ENCODE results near the gene RASAL2.
"Not testable (repeated sequence)": the region's sequence is repeated elsewhere in the genome, so short reads cannot be mapped to it uniquely, and the experiment has no call there.

The RASAL2 gene

DNA sequence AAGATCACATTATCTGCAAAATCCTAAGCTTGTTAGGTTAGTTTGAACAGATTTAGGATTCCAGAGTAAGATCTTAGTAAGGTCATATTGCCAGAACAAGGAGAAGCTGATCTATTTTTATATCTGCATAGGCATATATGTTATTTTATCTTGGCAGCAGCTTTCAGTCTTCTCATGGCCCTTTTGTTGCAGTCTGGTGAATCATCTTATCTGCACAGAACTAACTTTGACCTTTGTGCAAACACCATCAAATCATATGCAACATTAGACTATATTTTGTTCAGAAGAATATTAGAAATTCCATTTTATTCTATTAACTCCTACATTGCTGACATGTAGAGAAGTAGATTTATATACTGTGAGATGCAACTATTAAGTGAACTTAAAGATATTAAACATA, 295.5 kb downstream of the RASAL2 start:
- DNase-seq (ENCODE audit: low read depth in 2 of 2) = no peak

DNA sequence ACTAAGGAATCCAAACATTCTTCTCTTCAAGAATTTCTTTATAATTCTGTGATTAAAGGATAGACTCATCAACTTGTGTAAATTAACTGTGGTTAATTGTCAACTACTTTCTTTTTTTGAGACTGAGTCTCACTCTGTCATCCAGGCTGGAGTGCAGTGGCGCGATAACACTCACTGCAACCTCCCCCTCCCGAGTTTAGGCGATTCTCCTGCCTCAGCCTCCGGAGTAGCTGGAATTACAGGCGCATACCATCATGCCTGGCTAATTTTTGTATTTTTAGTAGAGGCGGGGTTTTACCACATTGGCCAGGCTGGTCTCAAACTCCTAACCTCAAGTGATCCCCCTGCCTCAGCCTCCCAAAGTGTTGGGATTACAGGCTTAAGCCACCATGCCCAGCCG, 296.4 kb downstream of the RASAL2 start:
- DNase-seq (ENCODE audit: low read depth in 2 of 2) = not testable (repeated sequence)

DNA sequence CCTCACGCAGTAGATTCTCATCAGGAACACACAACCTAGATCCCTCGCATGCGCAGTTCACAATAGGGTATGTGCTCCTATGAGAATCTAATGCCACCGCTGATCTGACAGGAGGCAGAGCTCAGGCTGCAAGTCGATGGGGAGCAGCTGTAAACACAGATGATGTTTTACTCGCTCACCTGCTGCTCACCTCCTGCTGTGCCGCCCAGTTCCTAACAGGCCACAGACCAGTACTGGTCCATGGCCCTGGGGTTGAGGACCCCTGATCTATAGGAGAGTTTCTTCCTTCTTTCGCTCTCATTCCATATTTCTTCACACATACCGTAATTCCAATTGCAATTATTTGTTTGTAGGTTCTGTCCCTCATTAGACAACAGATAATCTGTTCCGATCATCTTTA, 299.5 kb downstream of the RASAL2 start:
- no peak for DNase-seq (ENCODE audit: low read depth in 2 of 2)

DNA sequence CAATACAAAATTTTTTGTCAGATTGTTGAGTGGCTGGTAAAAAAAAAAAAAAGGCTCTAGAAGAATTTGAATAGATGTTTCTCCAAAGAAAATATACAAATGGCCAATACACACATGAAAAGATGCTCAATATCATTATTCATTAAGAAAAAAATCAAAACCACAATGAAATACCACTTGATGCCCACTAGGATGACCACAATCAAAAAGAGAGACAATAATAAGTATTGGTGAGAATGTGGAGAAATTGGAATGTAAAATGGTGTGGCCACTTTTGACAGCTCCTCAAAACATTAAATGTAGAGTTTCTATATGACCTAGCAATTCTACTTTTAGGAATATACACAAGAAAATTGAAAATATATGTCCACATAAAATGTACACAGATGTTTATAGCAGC, 302.9 kb downstream of the RASAL2 start:
- no peak for DNase-seq (ENCODE audit: low read depth in 2 of 2)

DNA sequence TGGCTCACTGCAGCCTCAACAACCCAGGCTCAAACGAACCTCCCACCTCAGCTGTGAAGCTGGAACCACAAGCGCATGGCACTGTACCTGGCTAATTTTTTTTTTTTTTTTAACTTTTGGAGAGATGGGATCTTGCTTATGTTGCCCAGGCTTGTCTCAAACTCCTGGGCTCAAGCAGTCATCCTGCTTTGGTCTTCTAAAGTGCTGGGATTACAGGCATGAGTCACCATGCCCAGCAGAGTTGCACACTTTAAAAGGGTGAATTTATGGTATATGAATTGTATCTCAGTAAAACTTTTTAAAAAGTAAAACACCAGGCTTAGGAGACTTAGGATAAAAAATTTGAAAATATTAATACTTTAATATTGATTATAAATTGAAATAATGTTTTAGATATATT, 303.8 kb downstream of the RASAL2 start:
- no peak for DNase-seq (ENCODE audit: low read depth in 2 of 2)

DNA sequence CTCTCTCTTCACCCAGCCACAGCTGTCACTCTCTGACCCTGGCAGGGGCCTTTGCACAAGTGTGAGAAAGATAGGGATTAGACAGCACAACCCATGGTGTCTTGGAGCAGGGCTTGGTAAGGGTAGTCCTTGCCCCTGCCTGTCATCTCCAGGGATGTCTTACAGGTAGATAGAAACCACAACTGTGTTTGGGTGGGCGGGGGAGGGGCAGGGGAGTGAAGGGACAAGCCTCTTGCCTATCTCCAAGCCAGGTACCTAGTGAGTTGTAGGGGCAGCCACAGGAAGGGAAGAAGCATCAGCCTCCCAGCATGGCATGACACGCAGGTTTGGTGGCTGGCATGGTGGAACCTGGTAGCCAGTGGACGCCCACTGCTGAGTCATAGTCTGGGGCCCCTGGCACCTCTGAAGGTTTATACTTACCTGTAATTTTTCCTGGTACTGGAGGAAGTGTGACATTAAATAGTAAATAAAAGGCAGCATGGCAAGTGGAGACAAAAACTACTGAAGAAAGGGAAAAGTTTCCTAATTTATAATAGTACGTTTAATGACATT, 305.3 kb downstream of the RASAL2 start:
- no peak for DNase-seq (ENCODE audit: low read depth in 2 of 2)

DNA sequence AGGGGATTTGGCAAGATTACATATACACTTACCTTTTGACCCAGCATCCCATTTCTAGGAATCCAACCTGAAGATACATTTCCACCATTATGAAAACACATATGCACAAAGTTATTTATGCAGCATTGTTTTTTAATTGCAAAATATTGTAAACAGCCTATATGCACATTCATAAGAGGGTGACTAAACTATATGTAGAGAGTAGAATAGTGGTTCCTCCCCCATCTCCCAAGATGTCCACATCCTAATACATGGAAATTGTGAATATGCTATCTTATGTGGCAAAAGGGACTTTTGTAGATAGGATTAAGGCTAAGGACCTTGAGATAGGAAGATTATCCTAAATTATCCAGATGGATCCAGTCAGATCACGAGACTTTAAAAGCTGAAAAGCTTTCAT, 311.2 kb downstream of the RASAL2 start:
- no peak for DNase-seq (ENCODE audit: low read depth in 2 of 2)

DNA sequence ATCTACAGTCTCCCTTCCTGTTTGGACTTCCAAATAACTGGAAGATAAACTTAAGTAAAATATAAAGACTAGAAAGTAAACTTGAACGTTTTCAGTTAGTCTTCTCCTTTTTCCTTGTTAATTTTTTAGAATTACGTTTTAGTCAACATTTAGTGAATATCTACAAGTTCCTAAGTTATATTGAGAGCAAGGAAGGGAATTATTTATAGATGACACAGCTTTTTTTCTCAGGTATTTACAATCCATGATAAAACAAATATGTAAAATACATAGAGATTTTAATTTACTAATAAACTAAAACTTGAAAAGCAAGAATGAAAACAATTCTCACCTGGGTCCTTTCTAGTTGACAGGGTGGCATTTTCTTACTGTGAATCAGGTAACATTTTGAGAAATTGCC, 313.3 kb downstream of the RASAL2 start:
- no peak for DNase-seq (ENCODE audit: low read depth in 2 of 2)

DNA sequence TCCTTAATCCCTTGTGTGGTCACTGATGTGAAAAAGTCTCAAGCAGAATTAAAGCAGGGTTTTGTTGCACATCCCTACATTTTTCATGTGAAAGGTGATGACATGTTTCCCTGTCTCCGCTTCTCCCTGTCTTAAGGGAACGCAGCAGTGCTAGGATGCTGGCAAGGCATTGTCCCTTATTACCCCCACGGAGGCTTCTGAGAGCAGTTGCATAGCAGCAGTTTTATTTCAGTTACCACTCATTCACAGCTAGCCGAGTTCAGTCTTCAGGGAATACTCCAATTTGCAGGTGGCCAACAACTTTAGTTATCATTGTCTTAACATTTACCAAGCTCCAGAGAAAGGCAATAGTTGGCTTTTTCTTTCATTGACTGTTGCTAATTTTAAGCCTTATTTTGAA, 313.8 kb downstream of the RASAL2 start:
- no peak for DNase-seq (ENCODE audit: low read depth in 2 of 2)

DNA sequence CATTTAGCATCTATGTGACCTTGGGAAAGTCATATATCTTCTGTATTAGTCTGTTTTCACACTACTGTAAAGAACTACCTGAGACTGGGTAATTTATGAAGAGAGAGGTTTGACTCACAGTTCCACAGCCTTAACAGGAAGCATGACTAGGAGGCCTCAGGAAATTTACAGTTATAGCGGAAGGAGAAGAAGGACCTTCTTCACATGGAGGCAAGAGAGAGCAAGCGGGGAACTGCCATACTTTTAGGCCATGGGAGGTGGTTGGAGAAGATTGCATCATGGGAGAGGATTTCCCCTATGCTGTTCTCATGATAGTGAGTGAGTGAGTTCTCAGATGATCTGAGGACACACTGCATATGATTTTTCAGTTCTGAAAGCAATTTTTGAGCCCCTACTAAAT, 315.0 kb downstream of the RASAL2 start:
- DNase-seq (ENCODE audit: low read depth in 2 of 2) = no peak

DNA sequence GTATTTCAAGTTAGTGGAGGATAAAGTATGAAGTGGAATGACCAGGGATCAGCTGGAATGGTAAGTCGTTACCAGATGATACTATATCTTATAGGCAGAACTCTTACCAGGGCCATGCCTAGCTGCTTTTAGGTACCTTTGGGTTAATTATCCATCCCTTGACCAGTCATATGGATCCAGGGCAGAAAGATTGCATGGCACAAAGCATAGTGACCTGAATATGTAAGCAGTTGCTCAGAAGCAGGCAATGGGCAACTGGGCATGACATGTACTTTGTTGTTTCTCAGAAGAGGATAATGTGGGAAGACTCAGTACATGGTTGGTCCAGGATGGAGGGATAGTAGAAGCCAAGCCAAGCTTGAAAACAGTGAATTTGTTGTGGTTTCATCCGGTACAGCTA, 315.6 kb downstream of the RASAL2 start:
- DNase-seq (ENCODE audit: low read depth in 2 of 2) = no peak

DNA sequence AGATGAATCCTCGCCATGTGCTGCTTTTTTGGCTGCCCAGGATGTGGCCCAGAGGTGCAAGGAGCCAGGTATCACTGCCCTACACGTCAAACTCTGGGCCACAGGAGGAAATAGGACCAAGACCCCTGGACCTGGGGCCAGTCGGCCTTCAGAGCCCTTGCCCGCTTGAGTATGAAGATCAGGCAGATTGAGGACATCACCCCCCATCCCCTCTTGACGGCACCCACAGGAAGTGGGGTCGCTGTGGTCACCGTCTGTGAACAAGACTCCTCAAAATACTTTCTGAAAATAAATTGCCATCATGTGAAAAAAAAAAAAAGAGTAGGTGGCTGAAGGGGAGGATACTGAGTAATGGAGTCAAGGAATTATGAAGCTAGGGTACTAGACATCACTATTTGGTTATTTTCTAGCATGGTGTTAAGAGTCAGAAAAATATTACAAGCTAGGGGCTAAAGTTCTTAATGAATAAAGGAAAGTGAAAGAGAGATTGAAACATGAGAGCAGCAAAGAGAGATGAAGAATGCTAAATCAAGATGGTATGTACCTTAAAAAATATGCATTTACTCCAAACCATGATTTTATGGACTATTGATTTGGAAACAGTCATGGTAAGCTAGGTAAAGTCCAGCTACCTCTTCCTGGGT, 318.0 kb downstream of the RASAL2 start:
- DNase-seq (ENCODE audit: low read depth in 2 of 2) = no peak

DNA sequence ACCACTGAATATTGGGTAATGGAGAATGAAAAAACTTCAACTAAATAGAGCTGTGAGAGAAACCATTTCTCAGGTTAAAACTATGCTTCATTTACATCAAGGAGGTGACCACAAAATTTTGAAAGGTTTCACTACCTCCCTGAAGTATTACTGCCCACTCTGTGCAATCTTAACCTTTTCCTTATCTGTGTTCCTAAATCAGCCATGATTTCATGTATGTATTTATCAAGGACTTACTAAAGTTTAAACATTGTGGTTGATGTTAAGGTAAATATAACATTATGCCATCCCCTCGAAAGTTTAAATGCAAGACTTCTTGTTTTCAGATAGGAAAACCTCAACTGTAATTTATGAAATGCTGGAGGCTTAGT, 318.5 kb downstream of the RASAL2 start:
- no peak for DNase-seq (ENCODE audit: low read depth in 2 of 2)

DNA sequence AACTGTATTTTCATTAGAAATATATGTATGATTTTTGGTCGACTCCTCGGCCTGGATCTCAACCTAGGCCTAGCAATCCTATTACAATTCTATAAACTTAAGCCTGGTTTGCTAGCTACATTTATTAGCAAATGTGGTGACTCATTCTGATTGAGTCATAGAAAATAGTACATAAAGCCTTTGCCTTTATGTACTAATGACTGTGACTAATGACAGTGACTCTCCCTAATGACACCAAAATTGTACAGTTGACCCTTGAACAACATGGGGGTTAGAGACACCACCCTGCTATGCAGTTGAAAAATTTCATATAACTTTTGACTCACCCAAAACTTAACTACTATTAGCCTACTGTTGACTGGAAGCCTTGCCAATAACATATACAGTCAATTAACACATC, 324.0 kb downstream of the RASAL2 start:
- no peak for DNase-seq (ENCODE audit: low read depth in 2 of 2)

DNA sequence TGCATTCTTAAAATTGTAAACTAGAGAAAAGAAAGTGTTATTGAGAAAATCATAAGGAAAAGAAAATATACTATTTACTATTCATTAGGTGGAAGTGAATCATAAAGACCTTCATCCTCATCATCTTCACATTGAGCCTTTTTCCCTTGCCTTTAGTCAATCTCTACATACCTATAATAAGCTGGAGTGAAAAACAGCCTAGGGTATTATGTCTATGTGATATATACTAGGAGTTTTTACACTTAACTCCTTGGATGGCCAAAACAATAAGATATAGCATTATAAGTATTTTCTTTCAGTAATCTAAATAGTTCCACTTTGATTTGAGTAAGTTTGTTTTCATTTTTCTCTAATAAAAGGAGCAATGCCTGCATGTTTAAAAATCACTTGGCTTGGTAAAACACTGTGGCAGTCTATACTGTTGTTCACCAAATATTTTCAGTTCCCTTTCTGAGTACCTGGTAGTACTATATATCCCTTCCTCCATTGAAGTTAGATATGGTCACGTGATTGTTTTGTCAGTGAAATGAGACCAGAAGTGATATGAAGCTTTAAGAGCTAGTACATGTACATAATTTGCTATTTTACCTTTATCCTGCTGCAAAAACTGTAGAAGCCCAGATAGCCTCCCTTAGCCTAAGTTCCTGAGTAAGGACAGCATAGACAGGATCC, 324.5 kb downstream of the RASAL2 start:
- no peak for DNase-seq (ENCODE audit: low read depth in 2 of 2)

DNA sequence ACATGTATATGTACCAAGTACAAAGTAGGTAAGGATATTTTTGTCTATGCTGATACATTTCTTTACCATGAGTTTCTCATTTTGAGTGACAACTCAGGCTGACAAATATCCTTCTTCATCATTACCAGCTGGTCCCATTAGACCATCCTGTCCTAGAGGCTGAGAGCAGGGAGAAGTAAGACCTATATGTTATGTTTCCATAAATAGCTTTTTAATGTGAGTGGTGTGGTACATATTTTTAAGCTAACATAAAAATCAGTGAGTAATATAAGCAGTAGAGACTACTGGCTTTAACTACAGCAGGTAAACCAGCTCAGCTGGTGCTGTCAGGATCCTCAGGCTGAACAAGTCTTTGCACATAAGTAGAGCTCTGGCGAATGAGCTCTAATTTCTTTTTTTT, 340.5 kb downstream of the RASAL2 start:
- no peak for DNase-seq (ENCODE audit: low read depth in 2 of 2)

DNA sequence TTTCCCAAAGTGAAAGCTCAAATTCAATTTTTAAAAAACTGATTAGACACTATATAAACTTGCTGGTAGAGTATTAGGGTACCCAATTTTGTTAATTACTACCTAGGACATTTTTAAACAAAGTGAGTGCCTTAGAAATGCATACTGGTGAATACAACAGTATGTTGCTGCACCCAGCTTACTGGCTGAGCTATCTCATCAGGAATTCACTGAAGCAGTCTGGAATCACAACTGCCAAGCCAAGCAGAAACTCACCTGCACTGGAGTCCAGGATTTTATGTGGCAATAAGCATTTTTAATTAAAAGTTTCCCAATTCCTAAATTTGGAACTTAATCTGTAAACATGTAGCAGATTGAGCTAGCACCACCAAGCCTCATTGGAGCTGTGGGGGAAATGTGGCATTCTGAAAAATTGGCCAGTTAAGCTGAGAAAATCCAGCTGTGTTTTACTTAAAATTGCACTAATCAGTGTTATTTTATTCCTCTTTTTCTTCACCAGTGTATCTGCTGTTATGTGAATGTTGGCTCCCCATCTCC, 341.1 kb downstream of the RASAL2 start:
- no peak for DNase-seq (ENCODE audit: low read depth in 2 of 2)

DNA sequence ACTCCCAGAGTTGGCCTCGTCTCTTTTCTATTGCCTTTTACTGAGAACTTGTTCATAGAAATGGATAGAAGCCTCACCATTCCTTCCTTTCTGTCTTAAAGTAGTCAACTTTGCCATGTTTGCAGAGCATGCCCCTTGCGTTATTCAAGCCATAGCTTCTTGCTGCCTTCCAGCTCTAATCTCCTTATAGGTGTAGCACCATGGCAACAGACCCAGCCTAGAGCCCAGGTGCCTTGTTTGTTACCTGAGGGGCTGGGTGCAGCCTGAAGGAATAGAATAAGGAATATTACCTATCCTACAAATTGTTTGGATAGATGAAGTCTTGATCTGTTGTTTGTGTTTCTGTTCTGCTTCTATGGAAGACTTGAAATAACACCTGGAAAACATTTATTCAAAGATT, 343.0 kb downstream of the RASAL2 start:
- no peak for DNase-seq (ENCODE audit: low read depth in 2 of 2)

DNA sequence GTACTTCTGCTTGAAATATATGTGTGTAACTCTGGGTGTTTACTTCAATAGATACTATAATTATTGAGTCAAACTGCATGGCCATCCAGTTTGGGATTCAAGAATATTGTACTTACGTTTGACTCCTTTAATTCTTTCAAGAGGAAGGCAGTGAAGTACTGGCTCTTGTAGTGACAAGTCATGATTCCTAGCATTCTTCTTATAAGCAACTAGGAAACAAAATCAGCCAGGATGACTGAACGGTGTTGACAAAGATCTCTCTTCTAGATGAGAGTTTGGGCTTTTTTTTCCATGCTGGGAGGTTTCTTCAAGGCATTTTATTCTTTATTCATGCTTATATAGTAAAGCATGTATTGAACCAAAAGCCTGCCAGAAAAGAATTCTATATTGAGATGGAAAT, 344.5 kb downstream of the RASAL2 start:
- DNase-seq (ENCODE audit: low read depth in 2 of 2) = no peak

DNA sequence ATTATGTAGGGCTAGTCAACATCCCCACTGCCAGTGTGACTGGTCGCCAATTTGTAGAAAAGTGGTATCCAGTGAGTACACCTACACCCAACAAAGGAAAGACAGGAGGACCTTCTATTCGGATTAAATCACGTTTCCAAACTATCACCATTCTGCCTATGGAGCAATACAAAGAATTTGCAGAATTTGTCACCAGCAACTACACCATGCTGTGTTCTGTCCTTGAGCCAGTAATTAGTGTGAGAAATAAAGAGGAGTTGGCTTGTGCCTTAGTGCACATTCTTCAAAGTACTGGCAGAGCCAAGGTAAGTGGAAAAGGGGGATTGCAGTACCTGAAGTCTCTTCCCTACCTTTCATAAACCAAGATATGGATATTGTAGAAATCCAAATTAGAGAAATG, 349.0 kb downstream of the RASAL2 start:
- no peak for DNase-seq (ENCODE audit: low read depth in 2 of 2)

DNA sequence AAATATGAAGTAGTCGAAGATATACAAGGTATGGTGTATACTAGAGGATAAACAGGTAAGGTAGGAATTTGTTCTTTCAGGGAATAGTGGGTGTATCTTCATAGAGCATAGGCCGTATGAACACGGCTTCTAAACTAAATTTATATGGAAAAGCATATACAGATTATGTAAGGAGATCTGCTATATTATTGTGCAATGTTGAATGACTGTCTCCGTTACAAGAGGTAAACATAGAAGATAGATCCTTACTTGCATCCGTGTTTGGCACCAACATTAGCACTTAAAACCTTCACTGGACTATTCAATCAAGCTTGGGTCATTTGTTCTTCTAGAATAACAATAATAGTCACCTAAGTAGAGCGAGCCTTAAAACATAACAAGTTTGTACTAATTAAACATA, 357.0 kb downstream of the RASAL2 start:
- DNase-seq (ENCODE audit: low read depth in 2 of 2) = no peak

DNA sequence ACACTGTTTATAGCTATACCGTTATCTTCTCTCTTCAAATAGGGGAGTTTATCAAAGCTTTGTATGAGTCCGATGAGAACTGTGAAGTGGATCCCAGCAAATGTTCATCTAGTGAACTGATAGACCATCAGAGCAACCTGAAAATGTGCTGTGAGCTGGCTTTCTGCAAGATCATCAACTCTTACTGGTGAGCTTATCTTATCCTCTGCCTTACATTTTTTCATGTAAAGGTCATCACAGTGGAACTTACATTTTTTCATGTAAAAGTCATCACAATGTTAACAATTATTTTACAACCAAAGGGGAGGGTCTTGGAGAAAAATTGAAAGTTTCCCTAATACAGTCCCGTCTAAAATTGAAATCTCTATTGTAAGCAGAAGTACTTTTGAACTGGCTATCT, 357.6 kb downstream of the RASAL2 start:
- no peak for DNase-seq (ENCODE audit: low read depth in 2 of 2)

DNA sequence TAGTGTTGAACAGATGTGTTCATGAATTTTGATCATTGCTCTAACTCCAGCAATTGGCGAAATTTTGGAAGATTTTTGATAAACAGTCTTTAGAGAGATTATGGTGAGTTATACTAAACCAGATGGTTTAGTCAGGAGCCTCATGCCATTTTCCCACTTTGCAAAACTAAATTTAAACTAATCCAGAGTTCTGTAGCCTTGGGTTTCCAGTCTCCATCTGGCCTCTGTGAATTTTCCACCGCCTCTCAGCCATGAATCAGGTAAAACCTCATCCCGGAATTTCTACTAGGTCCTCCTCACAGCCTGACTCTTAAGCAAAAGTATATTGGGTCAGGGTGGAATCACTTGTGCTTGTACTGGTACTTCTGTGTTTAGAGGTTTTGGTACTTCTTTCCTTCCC, 358.1 kb downstream of the RASAL2 start:
- DNase-seq (ENCODE audit: low read depth in 2 of 2) = no peak

DNA sequence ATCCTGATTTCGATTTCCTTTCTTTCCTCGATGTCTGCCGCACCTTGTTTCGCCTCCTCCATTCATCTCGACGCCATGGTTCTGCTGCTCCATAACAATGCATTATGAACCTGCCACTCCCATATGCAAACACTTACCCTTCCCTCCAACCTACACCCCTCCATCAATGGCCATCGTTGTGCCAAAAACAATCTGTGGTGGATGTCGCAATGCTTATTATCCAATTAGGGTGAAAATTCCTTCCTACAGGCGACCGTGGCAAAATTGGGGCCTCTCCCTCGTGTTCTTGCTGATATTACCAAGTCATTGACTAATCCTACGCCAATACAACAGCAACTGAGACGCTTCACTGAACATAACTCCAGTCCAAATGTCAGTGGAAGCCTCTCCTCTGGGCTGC, 362.6 kb downstream of the RASAL2 start:
- no peak for DNase-seq (ENCODE audit: low read depth in 2 of 2)

All from stimulated activated CD4-positive, alpha-beta T cell treated with anti-CD3 and anti-CD28 coated beads, Interleukin-12 subunit alpha, Interleukin-12 subunit beta, amount 100 ng/mL, for 24 hours (primary cell).